ENCODE results near the gene TNRC6B.
"Not testable (repeated sequence)": the region's sequence is repeated elsewhere in the genome, so short reads cannot be mapped to it uniquely, and the experiment has no call there.

TNRC6B gene

DNA sequence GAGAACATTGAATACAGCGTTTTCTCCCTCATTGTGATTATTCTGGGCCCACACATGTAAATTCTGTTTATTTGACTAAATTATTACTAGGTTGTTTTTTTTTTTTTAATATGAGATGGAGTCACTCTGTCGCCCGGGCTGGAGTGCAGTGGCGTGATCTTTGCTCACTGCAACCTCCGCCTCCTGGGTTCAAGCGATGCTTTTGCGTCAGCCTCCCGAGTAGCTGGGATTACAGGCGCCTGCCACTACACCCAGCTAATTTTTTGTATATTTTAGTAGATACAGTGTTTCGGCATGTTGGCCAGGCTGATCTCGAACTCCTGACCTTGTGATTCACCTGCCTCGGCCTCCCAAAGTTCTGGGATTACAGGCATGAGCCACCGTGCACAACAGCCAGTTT is 5.9 kb downstream of the TNRC6B start:
- DNase-seq = not testable (repeated sequence)

DNA sequence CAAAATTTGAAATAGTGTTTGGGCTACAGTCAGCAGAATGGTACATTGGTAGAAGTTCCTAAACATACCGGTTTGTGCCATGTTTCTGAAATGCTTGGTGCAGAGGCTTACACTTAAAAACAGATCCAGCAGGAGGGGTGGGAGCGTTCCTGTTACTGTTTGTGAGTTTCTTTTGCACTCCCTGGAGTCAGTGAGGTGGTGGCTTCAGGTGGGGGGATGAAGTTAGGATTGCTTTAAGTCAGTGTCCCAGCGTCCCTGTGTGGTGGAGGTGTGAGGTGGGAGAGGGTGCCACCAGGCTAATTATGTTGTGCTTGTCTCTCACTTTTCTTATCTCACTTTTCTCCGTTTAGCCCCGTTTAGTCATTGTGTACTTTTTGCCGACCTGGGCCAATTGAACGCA is 9.7 kb downstream of the TNRC6B start:
- DNase-seq = no peak

DNA sequence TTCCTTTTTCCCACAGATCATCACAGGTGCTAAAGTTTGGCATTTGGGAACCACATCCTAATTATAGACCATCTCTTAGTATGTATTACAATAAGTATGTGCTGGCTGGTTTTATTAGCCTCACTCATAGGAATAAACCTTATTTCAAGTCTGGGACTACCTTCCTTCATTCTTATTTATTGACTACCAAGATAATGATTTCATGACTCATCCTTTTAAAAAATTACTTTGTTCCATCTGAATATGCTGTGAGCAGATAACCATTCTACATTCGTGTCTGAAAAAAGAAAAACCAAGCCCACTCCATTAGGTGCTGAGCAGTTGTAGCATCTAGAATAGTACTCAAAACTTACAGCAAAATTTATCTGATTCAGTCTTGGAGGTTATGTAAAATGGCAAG is 12.3 kb downstream of the TNRC6B start:
- DNase-seq = no peak

DNA sequence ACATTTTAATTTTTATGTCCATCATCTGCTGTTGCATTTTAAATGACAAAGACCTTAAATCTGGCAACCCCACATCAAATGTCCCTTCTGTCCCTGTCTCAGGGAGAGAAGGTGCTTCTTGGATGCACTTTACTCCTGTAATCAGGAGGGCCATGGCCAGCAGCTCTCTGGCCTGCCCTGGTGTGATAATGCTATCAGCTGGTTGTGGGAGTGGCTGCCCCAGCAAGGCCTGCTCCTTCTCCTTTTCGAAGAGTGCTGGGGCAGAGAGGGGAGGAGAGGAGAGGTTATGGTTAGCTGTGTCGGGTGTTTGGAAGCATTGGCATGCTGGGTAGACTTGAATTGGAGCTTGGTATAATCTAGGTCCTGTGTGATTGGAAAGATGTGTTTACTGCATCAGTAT is 12.8 kb downstream of the TNRC6B start:
- DNase-seq = no peak

DNA sequence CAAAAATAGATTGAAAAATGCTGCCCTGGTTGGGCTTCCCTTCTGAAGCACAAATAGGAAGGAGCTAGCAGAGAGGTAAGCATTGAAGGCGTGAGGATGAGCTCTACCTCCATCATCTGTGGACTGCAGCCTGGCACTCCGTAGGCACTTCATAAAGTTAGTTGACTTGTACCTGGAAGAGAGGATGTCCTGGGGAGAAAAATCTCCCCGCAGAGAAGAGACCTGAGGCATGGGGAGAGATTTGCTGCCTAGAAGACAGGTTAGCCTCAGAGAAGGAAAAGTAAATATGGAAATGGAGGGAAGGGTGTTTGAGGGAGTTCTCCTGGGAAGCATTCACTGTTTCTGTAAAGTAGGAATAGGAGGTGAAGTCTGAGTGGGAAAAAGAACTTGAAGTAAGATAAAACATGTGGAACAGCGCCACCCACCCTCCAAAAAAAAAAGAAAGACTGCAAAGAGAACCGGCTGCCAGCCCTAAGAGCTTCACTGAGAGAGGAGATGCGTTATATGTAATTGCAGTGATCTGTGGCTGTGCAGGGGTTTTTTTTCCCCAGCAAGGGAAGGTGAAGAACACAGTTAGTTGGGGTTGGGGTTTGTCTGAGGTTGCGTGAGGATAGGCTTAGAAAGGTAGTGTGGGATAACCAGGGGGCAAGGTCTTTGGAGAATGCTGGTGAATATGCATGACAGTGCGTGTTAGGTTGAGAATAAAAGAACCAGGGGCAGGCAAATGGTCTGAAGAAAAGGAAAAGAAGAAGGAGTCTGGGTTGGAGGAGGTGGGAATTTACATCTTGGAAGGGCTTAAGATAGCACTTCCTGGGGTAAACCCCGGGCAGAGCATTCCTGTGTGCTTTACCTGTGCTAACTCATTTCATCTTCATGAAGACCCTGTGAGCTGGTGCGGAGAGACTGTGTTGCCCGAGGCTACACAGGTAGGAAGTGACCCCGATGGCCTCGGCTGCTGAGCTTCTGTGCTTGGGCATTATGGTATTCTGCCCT is 16.0 kb downstream of the TNRC6B start:
- DNase-seq = no peak

DNA sequence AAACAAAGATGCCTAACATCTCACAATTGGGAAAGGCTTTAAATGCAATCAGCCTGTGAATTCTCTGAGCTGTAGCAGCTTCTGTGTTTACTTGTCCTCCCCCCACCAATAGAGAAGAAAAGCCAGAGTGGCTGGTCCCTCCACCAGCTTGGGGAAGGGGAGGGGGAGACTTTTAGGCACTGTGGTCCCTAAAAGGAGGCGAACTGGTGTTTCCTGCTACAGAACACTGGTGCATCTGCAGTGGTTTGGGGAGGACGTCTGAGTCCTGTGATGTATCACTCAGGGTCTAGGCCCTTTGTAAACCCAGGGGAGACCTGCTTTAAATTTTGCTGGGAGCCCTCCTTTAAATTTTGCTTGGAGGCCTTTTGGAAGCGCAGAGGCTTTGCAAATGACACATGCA is 16.9 kb downstream of the TNRC6B start:
- DNase-seq = no peak

DNA sequence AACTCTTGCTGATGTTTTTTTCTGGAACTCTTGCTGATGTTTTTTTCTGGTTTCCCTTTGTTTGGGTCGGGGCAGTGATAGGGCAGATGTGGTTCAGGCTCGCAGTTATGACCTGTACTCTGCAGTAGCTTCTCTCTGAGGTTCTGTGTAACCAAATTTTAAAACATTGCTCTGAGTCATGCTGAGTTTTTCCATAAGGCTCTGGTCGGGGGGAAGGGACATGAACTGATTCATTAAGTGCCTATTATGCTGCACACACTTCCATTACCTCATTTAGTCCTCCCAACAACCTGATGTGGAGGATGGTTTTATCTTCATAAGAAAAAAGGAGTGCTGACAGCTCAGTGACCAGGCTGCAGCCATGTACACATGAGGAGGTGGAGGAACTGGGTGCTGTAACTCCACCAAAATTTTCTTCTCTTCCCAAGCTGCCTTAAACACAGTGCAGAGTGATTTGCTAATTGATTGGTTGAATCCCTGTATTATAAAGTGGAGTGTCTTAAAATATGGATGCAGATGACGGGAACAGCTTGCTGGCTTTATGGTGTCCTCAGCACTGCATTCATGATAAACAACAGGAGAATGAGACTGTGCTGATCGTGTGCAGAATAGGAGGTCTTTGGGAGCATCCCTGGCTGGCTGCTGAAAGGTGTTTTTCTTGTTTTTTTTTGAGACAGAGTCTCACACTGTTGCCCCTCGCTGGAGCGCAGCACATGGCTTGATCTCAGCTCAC is 19.1 kb downstream of the TNRC6B start:
- DNase-seq = peak; percentile 73

DNA sequence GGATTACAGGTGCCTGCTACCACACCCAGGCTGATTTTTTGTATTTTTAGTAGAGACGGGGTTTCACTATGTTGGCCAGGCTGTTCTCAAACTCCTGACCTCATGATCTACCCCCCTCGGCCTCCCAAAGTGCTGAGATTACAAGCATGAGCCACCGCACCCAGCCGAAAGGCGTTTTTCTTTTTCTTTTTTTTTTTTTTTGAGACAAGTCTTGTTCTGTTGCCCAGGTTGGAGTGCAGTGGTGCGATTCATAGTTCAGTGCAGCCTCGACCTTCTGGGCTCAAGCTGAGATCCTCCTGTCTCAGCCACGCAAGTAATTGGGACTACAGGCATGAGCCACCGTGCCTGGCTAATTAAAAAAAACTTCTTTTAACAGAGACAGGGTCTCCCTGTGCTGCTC is 19.7 kb downstream of the TNRC6B start:
- DNase-seq = not testable (repeated sequence)

DNA sequence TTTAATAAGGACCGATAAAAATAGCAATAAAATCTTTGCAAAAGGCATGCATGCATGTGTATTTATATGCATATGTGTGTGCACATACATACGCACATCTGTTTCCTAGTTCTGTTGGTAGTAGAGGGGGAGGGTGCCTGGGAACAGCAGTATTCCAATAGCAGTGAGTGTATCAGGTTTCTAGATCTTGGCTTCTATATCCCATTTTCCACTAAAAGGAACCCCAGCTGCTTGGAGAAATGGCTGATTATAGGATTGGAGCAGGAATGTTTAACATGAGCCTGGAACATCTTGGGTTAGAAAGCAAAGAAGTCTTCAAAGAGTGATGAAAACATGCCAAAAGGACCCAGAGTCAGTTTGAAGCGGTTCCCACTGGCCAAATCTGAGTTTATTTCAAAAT is 21.0 kb downstream of the TNRC6B start:
- no peak for DNase-seq

DNA sequence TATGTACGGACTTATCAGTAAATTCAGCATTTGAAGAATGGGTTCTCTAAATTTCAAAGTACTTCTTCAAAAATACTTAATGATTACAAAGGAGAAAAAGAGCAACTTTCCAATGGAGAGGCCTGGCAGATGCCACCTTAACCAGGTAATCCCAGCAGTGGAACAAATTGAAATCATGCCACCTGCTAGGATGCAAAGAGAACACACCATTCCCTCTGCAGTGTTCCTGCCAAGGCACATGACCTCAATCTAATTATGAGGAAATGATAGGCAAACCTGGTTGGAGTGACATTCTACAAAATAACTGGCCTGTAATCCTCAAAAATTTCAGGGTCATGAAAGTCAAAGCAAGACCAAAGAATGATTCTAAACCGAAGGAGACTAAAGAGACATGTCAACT is 21.5 kb downstream of the TNRC6B start:
- no peak for DNase-seq

DNA sequence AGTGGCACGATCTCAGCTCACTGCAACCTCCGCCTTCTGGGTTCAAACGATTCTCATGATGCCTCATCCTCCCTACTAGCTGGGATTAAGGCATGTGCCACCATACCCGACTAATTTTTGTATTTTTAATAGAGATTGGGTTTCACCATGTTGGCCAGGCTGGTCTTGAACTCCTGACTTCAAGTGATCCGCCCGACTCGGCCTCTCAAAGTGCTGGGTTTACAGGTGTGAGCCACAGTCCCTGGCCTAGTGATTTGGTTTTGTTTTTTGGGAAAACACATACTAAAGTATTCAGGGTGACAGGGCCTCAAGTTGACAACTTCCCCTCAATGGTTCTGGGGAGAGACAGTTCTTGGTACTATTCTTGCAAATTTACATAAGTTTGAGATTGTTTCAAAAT is 22.1 kb downstream of the TNRC6B start:
- DNase-seq = no peak

DNA sequence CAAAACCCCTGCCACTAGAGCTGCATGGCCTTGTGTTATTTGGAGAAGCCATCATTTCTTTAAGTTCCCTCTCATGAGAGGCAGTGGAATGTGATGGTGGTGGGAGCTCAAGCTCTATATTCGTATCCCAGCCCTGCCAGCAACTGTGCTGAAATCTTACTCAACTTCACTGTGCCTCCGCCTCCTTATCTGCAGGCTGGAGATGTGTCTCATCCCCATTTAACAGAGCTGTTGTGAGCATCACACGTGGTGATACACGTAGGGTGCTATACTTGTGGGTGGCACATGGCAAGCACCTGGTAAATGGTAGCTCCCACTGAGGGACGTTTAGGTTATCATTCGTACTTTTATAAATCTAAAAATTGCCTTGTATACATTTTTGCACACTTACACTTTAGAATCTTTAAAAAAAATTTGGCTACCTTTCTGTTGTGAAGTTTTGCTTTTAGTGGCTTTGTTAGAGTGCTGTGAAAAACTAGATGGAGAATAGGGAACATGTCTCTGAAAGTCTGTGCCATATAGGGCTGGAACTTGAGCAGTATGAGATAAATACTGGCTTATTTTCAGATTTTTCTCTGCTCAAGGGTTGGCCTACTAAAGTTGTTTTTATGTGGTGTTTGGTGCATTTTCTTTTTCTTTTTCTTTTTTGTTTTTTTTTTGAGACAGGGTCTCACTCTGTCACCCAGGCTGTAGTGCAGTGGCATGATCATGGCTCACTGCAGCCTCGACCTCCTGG is 23.2 kb downstream of the TNRC6B start:
- no peak for DNase-seq

DNA sequence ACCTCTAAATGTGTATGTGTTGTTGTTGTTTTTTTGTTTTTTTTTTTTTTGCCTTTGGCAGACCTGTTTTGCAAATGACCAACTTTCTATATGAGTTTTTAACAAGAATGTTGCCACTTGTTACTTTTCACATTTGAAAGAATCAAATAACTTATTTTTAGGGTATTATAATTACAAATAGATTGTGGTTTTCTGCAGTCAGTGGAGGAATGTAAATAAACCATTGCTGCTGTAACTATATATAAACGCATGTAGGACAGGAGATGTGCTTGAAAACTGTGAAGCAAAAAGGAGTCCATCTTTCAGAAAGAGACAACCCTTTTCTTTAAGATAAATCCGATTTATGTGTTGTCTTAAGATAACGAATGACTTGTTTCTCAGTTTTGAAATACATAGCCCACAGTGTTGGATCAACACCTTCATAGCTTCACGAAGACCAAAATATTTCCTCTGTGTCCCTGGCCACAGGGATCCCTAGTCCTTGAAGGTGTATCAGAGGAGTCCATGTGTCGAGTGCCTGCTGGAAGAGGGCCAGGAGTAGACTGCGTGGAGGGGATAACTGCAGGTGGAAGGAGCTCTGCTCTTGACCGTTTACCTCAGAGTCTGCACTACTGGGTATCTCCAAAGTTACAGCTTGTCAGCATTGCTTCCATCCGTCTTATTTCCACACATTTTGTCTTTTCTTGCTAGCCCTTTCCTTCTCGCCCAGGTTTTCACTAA is 24.7 kb downstream of the TNRC6B start:
- no peak for DNase-seq

DNA sequence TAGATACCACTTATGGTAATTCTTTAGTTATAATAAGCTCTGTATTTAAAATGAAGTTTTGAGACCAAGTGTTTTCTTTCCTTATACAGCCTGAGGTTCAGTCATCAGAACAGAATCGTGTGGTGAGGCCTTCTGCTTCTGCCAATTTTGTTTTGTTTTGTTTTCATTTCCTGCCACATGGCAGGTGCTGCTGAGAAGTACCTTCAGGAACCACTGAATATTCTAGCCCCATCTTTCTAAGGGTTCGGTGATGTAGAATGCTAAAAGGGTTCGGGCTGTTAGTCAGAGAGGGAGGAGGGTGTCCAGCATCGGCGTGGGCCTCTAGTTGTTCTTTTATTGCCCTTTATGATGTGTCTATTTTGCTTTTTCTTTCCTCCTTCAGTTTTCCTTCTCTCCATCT is 25.8 kb downstream of the TNRC6B start:
- DNase-seq = peak; percentile 43

DNA sequence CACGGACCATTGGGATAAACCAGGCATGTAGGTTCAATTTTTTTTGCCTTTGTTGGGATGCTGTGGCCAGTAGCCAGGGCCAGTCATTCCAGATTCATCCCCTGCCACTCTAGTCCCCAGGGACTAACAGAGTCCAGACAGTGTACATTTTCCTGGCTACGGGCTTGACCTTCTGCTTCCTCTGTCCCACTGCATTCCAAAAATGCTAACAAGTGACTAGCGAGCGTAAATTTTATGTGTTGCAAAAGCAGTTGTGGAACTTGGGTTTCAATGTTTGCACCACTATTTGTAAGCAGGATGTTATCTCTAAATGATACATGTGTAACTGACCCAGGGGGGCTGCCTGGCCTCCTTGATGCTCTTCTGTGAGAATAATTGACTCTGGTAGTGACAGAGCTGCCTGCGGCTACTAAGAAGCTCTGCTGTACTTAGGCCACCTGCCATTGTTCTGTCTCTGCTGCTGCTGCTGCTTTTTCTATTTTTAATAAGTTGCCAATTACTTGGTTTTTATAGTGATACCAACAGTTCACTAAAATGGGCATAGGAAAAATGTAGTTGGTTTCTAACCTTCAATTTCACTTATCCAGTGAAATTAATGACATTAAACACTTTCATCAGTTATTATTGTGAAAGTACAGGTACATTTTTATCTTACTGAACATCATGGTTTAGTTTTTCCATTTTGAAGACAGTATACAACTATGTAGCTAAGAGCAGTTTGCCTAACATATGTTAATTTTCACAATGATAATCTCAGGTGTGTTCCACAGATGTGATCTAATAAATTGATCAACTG is 26.8 kb downstream of the TNRC6B start:
- DNase-seq = no peak

DNA sequence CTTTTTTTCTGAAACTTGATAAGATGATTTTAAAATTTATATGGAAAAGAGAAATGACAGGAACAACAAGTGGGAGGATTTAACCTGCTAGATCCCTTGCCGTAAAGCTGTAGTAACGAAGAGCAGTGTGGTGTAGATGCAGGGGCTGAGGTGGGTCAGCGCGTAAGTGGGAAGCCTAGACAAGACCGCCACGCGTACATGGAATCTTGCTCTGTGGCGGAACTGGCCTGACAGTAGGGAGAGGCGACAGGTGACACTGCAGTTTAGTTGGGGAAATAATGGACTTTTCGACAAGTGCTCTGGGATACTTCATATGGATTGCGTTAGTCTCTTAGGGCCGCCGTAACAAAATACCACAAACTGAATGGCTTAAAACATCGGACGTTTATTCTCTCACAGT is 28.8 kb downstream of the TNRC6B start:
- DNase-seq = no peak

DNA sequence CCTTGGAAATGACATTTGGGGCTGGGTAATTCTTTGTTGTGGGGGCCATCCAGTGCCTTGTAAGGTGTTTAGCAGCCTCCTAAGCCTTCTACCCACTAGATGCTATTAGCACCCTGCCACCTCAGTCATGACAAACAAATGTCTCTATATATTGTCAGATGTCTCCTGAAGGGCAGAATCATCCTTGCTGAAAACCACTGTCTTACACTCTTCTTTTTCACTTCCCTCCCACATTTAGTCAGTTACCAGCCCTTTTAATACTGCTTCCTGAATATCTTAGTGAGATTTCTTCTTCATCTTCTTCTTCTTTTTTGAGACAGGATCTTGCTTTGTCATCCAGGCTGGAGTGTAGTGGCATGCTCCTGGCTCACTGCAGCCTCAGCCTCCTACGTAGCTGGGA is 33.1 kb downstream of the TNRC6B start:
- peak; percentile 33 for DNase-seq

DNA sequence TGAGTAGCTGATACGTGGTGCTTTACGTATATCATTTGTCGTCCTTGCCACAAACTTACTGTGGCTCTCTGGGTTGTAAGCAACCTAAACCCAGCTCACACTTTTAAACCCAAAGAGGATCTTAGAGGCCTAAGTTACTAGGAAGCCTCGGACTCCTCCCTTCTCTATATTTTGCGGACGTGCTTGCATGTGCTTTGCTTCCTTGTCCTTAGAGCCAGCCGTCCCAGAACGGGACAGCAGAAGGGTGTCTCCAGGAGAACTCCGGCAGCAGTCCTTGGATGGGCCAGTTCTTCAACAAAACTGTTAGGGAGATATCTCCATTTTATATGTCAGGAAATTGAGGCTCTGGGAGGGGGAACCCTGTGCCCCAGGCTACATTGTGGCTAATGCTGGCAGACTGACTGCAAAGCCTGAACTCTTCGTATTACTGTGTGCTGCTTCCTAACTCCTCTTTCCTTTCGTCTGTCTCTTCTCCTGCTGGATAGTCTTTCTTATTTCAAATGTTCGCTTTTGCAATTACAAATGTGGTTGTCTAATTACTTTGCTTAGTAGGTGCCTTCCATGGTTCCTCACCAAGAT is 33.8 kb downstream of the TNRC6B start:
- no peak for DNase-seq

DNA sequence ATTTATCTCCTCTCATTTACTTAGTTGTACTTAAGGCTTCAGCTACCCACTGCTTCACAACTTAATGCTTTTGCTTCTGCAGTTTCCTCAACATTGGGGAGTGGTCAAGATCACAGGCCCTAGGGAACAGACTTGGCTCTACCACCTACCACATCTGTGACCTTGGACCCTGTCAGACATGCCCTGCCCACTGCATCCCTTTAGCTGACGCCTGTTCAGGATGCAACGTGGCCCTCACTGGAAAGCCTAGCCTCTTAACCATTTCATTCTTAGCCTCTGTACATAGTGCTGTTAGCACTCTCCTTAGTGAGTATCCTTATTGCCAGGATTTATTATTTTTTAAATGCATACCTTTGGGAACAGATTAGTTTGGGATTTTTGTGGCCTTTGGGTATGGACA is 34.4 kb downstream of the TNRC6B start:
- DNase-seq = no peak

DNA sequence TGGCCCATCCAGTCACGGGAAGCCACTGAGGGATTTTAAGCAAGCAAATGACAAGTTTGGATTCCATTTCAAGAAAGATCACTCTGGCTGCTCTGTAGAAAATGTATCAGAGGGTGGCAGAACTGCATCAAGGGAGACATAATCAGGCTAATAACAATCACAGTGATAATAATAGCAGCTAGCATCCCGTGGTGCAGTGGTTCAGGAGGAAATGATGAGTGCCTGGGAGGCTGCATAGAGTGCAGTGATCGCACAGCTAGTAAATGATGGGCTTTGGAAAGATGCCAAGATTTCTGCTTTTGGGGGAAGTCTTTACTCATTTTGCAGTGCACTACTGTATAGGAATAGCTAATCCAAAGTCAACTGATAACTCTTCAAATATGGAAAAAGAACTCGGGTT is 35.8 kb downstream of the TNRC6B start:
- DNase-seq = no peak

DNA sequence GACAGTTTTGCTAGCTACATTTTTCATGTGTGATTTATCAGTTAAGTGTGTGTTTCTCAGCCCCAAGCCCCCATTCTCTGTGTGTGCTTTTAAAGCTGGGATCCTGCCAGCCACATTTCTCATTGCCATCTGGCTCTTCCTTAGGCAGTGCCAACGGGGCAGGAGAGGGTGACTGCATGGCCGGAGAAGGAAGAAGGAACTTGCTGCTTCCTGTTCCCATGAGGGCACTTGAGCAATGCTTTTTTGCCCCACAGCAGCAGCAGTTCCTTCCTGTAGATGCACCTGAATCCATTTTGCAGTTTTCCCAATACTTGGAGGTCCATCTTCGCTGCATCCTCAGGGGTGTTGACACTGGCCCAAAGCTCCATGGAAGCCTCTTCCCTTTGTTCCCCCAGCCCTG is 37.5 kb downstream of the TNRC6B start:
- no peak for DNase-seq

All from activated CD4-positive, alpha-beta T cell treated with anti-CD3 and anti-CD28 coated beads, Interleukin-2, amount 50 U/mL, for 16 hours (primary cell).